ENCODE measurements around the gene RYR3. TPM values are rescaled to one million over a fixed set of nuclear protein-coding genes. Genes with fewer than 3 reads are reported as not detected.
A peak's percentile ranks its signal among the peaks of the same experiment; 100 is the strongest.

The RYR3 gene
- total RNA-seq, 1 experiment from 2014 or later = not detected

GRCh38 chr15:33506781-33507296, 196.1 kb downstream of the RYR3 start:
- DNase-seq (ENCODE audit: low read depth) = no peak

DNA sequence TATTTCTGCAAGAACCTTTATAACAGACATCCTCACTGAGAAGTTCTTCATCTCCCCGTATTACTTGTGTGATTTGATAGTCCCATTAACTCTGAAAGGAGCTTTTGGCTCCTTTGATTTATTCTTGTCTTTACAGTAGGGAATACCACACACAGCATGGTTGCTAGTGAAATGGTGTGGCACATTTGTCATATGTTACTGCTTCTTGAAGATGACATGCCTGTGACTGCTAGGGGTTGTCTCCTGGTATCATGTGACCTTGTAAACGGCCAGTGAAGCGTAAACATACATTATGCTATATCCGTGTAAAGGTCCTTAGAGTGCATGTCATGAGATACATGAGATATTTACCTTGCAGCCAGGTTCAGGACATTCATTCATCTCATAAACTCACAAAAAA, 197.9 kb downstream of the RYR3 start:
- DNase-seq (ENCODE audit: low read depth) = no peak

DNA sequence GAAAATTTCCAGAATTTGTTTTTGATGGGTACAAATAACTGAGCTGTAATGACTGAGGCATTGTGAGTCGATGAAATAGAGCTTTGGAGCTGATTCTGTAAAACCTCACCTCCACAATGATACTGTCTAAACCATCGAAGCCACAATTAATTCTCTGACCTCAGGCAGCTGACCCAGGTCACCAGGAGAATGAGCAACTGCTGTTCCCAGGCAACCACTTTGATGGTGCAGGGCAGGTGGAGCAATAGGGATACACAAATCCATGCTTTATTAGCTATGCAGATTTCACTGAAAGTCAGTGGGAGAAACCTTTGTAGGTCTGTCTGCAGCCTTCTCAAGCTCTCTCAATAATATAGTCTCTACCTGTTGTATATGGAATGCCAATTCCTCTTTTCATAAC, 204.4 kb downstream of the RYR3 start:
- DNase-seq (ENCODE audit: low read depth) = peak; percentile 3

DNA sequence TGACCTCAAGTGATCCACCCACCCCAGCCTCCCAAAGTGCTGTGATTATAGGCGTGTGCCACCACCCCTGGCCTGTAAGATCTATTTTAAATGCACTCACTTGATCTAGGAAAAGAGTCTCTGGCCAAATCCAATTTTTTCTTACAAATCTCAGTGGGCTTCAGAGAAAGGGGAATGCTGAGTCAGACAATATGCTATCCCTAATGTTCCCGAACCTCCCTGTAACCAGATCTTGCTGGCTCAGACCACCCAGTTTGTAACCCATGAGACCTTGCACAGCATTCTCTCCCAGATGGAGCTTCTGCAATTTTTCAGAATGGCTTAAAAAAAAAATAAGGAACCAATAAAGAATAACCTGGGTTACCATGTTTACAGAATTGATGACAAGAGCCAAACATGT, 205.8 kb downstream of the RYR3 start:
- no peak for DNase-seq (ENCODE audit: low read depth)

GRCh38 chr15:33517944-33518343, 207.2 kb downstream of the RYR3 start:
- DNase-seq (ENCODE audit: low read depth) = no peak

DNA sequence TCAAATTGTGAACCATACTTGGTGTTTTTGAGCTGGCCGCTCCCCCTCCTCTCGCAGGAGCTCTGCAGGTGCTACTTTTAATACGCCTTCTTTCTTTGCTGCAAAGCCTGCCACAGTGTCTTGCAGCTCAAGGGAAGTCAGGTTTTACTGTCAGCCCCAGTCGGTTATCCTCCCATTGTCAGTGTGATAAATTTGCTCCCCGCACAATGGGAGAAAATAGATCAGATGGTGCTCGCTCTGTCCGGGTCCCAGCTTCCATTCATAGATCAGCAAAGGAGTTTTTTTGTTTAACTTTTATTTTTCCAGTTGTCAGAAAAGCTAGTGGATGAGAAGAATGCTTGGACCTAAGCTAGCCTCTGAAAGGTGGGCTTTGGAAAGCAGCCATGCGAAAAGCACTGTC, 207.7 kb downstream of the RYR3 start:
- DNase-seq (ENCODE audit: low read depth) = no peak

GRCh38 chr15:33524274-33524673, 213.5 kb downstream of the RYR3 start:
- no peak for DNase-seq (ENCODE audit: low read depth)

DNA sequence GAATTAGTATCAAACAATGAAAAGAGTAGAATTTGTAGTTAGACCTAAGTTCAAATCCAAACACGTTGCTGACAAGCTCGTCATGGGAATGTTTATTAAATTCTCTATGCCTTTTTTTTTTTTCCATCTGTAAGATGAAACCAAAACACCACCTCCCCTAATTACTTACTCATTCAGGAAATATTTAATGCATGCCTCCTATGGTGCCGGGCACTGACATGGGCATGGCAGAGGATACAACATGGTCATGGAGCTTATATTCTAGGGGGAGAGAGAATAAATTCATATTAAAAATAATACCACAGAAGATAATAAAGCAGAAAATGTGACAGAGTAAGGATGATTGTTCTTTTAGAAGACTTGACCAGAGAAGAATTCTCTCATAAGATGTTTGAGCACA, 215.8 kb downstream of the RYR3 start:
- DNase-seq (ENCODE audit: low read depth) = no peak

GRCh38 chr15:33533197-33533596, 222.4 kb downstream of the RYR3 start:
- no peak for DNase-seq (ENCODE audit: low read depth)

- DNase-seq (ENCODE audit: low read depth) = no peak
Measured at GRCh38 chr15:33534642-33535041, 223.9 kb downstream of the RYR3 start.

DNA sequence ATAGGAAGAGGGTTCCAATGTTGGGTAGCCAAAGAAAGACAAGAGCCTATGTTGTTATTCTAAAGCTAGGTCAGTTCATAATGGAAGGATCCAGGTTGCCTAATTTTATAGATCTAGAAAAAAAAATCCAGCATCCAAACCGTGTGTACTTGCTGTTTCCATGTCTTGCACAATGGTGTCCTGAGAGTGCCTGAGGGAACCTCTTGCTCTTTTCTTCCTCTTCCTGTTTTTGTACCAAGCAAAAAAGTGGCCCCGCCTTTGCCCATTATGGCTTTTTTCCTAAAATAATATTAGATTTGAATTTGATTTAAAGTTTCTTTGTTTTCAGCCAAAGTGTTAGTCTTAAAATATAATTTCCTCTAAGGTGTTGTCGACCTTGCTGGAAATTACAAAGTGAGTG, 224.4 kb downstream of the RYR3 start:
- DNase-seq (ENCODE audit: low read depth) = no peak

- no peak for DNase-seq (ENCODE audit: low read depth)
Measured at GRCh38 chr15:33539825-33540573, 229.2 kb downstream of the RYR3 start.

DNA sequence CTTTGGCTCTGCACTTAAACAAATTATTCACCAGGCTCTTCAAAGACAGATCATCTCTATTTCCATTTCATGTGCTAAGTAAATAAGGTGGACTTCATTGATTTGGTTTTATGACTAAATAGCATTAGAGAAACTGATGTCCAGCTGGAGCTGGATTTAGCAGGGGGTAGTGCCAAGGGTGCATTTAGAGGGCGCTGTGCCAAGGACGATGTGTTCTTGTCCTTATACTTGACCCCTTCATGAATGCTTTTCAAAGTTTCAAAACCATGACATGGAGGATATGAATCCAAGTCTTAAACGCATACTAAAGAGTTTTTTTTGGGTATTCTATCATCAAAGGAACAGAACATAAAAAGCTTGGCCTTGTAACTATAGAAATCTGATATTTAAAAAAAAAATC, 233.2 kb downstream of the RYR3 start:
- DNase-seq (ENCODE audit: low read depth) = no peak

- no peak for DNase-seq (ENCODE audit: low read depth)
Measured at GRCh38 chr15:33545866-33546265, 235.1 kb downstream of the RYR3 start.

DNA sequence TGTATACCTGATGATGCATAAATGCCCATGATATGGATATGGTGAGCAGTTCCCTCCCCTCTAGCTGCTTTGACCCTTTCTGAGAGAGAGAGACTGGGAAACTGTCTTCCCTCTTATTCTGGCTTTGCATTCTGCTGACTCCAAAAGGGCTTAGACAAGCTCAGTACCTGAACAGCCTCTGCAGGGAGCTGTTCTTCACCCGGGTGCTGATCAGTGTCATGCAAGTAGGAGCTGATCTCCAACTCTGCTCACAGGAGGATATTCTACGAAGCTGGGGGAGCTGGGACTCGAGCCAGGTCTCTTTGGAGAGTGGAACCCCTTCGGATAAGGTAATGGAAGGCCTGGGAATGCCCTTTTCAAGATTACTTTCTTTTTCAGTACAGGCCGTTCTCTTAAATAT, 237.1 kb downstream of the RYR3 start:
- peak; percentile 40 for DNase-seq (ENCODE audit: low read depth)

DNA sequence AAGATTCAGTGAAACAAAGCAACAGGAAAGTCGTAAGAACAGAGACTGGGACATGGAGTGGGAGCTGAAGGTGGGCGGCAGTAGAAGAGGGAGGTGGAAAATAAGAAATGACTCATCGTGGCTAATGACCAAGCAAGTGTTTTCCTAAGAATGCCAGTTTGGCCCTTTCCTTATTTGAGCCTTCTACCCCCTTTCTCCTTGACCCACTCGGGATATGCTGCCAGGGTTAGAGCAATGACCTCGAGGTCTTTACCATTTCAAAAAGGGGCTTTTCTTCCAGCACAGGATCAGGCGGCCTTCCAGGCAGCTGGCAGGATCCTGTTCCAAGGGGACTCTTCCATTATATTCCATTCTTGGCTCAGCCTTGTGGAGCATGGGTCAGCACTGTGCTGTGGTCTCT, 241.1 kb downstream of the RYR3 start:
- no peak for DNase-seq (ENCODE audit: low read depth)

DNA sequence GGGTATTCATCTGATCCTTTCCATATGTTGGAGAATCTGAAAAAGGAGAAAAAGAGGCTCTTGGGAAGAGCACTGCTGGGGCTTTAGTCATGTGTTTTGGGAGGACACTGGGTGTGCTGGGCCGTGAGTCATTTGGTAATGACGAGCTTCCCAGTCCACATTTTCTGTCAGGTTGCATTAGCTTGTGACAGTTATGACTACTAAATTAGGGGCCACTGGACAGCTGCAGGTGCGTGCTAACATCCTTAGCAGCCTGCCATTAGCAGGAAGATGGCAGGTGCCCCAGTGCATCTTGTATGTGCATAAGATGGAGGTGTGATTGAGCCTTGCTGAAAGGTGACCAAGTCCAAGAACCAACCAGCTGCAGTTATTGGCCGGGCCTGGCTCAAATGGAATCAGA, 242.4 kb downstream of the RYR3 start:
- DNase-seq (ENCODE audit: low read depth) = no peak

- no peak for DNase-seq (ENCODE audit: low read depth)
Measured at GRCh38 chr15:33559207-33559890, 248.6 kb downstream of the RYR3 start.

DNA sequence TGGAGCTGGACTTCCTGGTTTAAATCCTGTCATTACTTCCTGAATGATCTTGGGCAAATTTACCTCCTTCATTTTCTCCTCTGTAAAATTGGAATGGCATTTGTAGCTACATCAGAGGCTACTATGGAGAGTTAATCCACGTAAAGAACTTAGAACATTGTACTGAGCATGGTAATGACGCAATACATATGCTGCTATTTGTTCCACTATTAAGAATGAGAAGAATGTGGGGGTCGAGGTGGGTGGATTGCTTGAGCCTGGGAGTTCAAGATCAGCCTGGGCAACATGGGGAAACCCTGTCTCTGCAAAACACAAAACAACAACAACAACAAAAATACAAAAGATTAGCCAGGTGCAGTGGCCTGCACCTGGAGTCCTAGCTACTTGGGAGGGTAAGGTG, 250.6 kb downstream of the RYR3 start:
- no peak for DNase-seq (ENCODE audit: low read depth)

DNA sequence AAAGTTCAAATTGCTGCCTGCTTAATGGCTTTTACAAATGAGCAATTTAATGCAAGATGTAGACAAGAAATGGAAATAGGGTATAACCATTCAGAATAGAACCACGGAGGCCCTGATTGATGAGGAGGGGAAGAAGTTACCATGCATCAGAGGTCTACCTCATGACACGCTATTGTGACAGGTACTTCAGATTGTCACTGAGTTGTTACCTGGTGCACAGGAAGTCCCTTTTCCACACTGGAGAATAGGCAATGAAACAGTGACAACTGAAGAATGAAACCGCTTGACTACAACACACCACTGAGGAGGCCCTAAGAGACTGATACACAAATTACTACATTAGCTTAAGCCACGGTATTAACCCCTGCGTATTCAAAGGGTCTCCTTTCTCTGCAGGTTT, 251.2 kb downstream of the RYR3 start:
- DNase-seq (ENCODE audit: low read depth) = no peak

DNA sequence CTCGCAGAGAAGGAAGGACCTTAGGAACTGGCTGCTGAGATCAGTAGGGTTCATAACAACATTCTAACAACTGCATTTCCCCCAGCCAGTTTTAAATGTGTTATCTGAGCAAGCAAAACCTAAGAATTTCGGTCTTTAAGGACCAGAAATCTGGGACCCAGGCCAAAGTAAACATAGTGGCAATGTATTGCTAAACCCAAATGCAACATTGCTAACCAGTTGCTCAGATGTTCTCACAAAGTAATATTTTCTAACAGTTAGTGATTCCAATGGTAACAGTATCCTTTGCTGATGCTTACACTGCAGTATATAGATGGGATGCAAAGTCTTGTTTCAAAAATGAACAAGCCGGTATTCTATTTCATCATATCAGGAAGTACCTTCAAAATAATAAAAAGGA, 254.3 kb downstream of the RYR3 start:
- DNase-seq (ENCODE audit: low read depth) = peak; percentile 54

DNA sequence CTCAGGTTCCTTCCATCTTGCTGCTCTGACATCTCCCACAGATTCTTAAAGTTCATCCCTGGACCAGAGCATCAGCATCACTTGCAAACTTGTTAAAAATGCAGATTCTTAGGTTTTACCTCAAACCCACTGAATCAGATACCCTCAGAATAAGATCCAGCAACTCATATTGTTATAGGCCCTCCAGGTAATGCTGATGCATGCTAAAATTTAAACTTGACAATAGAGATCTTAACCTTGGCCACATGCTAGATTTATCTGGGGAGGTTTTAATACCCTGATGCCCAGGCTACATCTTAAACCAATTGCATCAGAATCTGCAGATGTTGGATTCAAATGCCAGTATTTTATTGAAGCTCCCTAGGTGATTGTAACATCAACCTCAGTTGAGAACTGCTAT, 256.9 kb downstream of the RYR3 start:
- no peak for DNase-seq (ENCODE audit: low read depth)

DNA sequence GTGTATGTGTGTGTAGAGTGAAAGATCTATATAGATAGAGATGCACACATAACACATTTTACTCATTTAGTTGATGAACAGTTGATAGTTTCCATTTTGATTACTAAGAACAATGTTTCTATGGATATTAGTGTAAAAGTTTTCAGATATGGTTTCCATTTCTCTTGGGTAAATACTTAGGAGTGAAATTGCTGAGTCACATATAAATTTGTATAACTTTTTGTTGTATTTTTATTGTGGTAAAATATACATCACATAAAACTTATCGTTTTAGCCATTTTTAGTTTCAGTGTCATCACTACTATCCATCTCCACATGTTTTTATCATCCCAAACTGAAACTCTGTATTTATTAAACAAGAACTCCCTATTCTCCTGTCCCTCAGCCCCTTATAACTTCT, 258.3 kb downstream of the RYR3 start:
- DNase-seq (ENCODE audit: low read depth) = no peak
